Liver (tissue), 9 donors: ENCODE measurements around the gene MT1F. TPM values are rescaled to one million over a fixed set of nuclear protein-coding genes. Genes with fewer than 3 reads are reported as not detected.

ENCODE experiments used
- DNase-seq: peaks from one replicate; pipeline ENCODE4 v3.0.0-alpha.2; 2017; ENCODE audit warnings: low spot score
- H3K27ac ChIP-seq, 2 donors: one replicate each; pipeline ENCODE4 v1.7.0; 2013; ENCODE audit warnings: inconsistent platforms in 2 of 2, low read length in 2 of 2, control low read depth in 1 of 2, low read depth in 1 of 2, mild to moderate bottlenecking in 1 of 2
- H3K27me3 ChIP-seq, 4 donors: one replicate each; pipeline versions ENCODE4 v1.6.1 to v1.7.0; 2013; ENCODE audit warnings: low read length in 3 of 4, inconsistent platforms in 1 of 4, mild to moderate bottlenecking in 1 of 4, moderate library complexity in 1 of 4; ENCODE audit not compliant: control insufficient read depth in 4 of 4, insufficient read depth in 4 of 4
- H3K36me3 ChIP-seq, 4 donors: one replicate each; pipeline versions ENCODE4 v1.6.1 to v1.7.0; 2013; ENCODE audit warnings: low read length in 3 of 4, mild to moderate bottlenecking in 3 of 4, low read depth in 1 of 4, moderate library complexity in 1 of 4; ENCODE audit not compliant: control insufficient read depth in 4 of 4, insufficient read depth in 3 of 4
- H3K4me1 ChIP-seq, 4 donors: one replicate each; pipeline versions ENCODE4 v1.6.1 to v1.7.0; 2013; ENCODE audit warnings: low read length in 3 of 4, mild to moderate bottlenecking in 3 of 4, moderate library complexity in 1 of 4; ENCODE audit not compliant: control insufficient read depth in 4 of 4, insufficient read depth in 4 of 4
- H3K4me3 ChIP-seq, 3 donors: one replicate each; pipeline versions ENCODE4 v1.6.1 to v1.7.0; 2013; ENCODE audit warnings: low read length in 3 of 3, control low read depth in 1 of 3, low read depth in 1 of 3, mild to moderate bottlenecking in 1 of 3
- H3K9ac ChIP-seq, 2 donors: one replicate each; pipeline ENCODE4 v1.7.0; 2013; ENCODE audit warnings: low read length in 2 of 2, mild to moderate bottlenecking in 2 of 2, moderate library complexity in 2 of 2, control low read depth in 1 of 2, low read depth in 1 of 2
- H3K9me3 ChIP-seq, 4 donors: one replicate each; pipeline versions ENCODE4 v1.6.1 to v1.7.0; 2013; ENCODE audit warnings: low read length in 3 of 4; ENCODE audit not compliant: control insufficient read depth in 4 of 4
- ATF3 ChIP-seq: IDR thresholded peaks from 2 replicates; pipeline ENCODE4 v1.6.1; 2016; ENCODE audit warnings: antibody characterized with exemption
- EGR1 ChIP-seq, 2 donors: IDR thresholded peaks; 2 replicates each; pipeline ENCODE4 v1.6.1; 2016 to 2018; ENCODE audit warnings: antibody characterized with exemption in 2 of 2, low read depth in 2 of 2
- FOXA1 ChIP-seq: IDR thresholded peaks from 2 replicates; pipeline ENCODE4 v1.6.1; 2016; ENCODE audit warnings: antibody characterized with exemption
- FOXA2 ChIP-seq: IDR thresholded peaks from 2 replicates; pipeline ENCODE4 v1.6.1; 2016; ENCODE audit warnings: antibody characterized with exemption
- GABPA ChIP-seq, 2 donors: IDR thresholded peaks in 1 of 2; conservative IDR thresholded peaks in 1 of 2; 2 replicates each; pipeline ENCODE4 v1.6.1; 2016; ENCODE audit warnings: antibody characterized with exemption in 2 of 2, mild to moderate bottlenecking in 1 of 2, moderate library complexity in 1 of 2
- HNF4A ChIP-seq, 2 donors: conservative IDR thresholded peaks; 2 replicates each; pipeline ENCODE4 v1.6.1; 2016; ENCODE audit warnings: antibody characterized with exemption in 2 of 2, mild to moderate bottlenecking in 2 of 2
- HNF4G ChIP-seq: IDR thresholded peaks from 2 replicates; pipeline ENCODE4 v1.6.1; 2016; ENCODE audit warnings: antibody characterized with exemption
- JUND ChIP-seq, 2 donors: IDR thresholded peaks; 2 replicates each; pipeline ENCODE4 v1.6.1; 2016; ENCODE audit warnings: antibody characterized with exemption in 2 of 2
- NR2F2 ChIP-seq: IDR thresholded peaks from 2 replicates; pipeline ENCODE4 v1.6.1; 2016; ENCODE audit warnings: antibody characterized with exemption
- RAD21 ChIP-seq, 2 donors: IDR thresholded peaks; 2 replicates each; pipeline ENCODE4 v1.6.1; 2016; ENCODE audit warnings: antibody characterized with exemption in 2 of 2, mild to moderate bottlenecking in 2 of 2
- REST ChIP-seq: IDR thresholded peaks from 2 replicates; pipeline ENCODE4 v1.6.1; 2016; ENCODE audit warnings: antibody characterized with exemption, mild to moderate bottlenecking
- RXRA ChIP-seq, 2 donors: IDR thresholded peaks; 2 replicates each; pipeline ENCODE4 v1.6.1; 2017 to 2018; ENCODE audit warnings: antibody characterized with exemption in 2 of 2, mild to moderate bottlenecking in 1 of 2
- SP1 ChIP-seq: IDR thresholded peaks from 2 replicates; pipeline ENCODE4 v1.6.1; 2018; ENCODE audit warnings: antibody characterized with exemption, mild to moderate bottlenecking
- TAF1 ChIP-seq: conservative IDR thresholded peaks from 2 replicates; pipeline ENCODE4 v1.6.1; 2016; ENCODE audit warnings: antibody characterized with exemption, mild to moderate bottlenecking
- YY1 ChIP-seq: IDR thresholded peaks from 2 replicates; pipeline ENCODE4 v1.6.1; 2016; ENCODE audit warnings: antibody characterized with exemption, mild to moderate bottlenecking
- ZBTB33 ChIP-seq: IDR thresholded peaks from 2 replicates; pipeline ENCODE4 v1.6.1; 2016; ENCODE audit warnings: antibody characterized with exemption
- polyA plus RNA-seq, 2 donors: library from polyadenylated mRNA; stranded (reverse) in 1 of 2; unstranded in 1 of 2; fragments of 200-250 nt in 1 of 2; fragments of >200 nt in 1 of 2; fragmentation: Nextera tagmentation in 1 of 2; extraction: Ambion mirVana in 1 of 2; gene quantifications; one replicate each; pipeline versions ENCODE4 v1.2.1 to v1.2.3, GENCODE V29; 2013 to 2015
- total RNA-seq, 2 donors: library from RNA; depleted of rRNA; stranded (reverse); fragments of >200 nt; gene quantifications; one replicate each; pipeline ENCODE4 v1.2.3, GENCODE V29; 2014
- donor health status: healthy.
- donor health status: healthy.
- donor health status: healthy.
- donor health status: healthy.
- donor health status: healthy.

MT1F gene
- total and polyA plus RNA-seq, 4 donors, result 14.2 to 895 (median 134) TPM

- Histone ChIP-seq H3K4me1 (peaks cover 0 to 32% (median 16%) of the 10 kb centered on the region in 4 donors), H3K9ac (no peak overlapping the region), H3K27ac (no peak overlapping the region), H3K9me3 (no peaks in the 10 kb centered on the region), H3K27me3 (no peaks in the 10 kb centered on the region), H3K4me3 (no peak overlapping the region), H3K36me3 (no peaks in the 10 kb centered on the region)
- TF ChIP-seq NR2F2, result no peak
- TF ChIP-seq HNF4A (conservative IDR thresholded peaks at IDR 0.05), result no peak
- TF ChIP-seq REST, result no peak
- TF ChIP-seq ATF3, result no peak
- no peak for TF ChIP-seq FOXA1
- no peak for TF ChIP-seq SP1
- no peak for TF ChIP-seq RAD21 (IDR thresholded peaks at IDR 0.05)
- TF ChIP-seq YY1, result no peak
- no peak for TF ChIP-seq FOXA2
- no peak for TF ChIP-seq JUND (IDR thresholded peaks at IDR 0.05)
- no peak for TF ChIP-seq RXRA (IDR thresholded peaks at IDR 0.05)
- DNase-seq, result no peak
Observed at GRCh38 chr16:56613706-56614105, 44.1 kb upstream of the MT1F start.

GRCh38 chr16:56614549-56614991, 43.2 kb upstream of the MT1F start:
- Histone ChIP-seq H3K27ac (peak overlapping the region in 1 of 2 donors; percentile 22), H3K36me3 (no peaks in the 10 kb centered on the region), H3K9ac (no peak overlapping the region), H3K4me1 (peaks cover 0 to 34% (median 16%) of the 10 kb centered on the region in 4 donors), H3K4me3 (no peak overlapping the region), H3K27me3 (no peaks in the 10 kb centered on the region), H3K9me3 (no peaks in the 10 kb centered on the region)
- TF ChIP-seq RXRA (IDR thresholded peaks at IDR 0.05) (no peak), GABPA (IDR thresholded peaks at IDR 0.05 in 1 of 2, conservative IDR thresholded peaks at IDR 0.05 in 1 of 2) (no peak), HNF4A (conservative IDR thresholded peaks at IDR 0.05) (no peak), ZBTB33 (no peak), HNF4G (no peak), ATF3 (no peak), REST (no peak), EGR1 (IDR thresholded peaks at IDR 0.05; ENCODE audit: low read depth in 2 of 2) (no peak), FOXA2 (no peak), FOXA1 (no peak), TAF1 (no peak), JUND (IDR thresholded peaks at IDR 0.05) (no peak)
- DNase-seq, result no peak
